Neural cell (in vitro differentiated cells): ENCODE measurements around the gene GNG4.

Experiments used
- CTCF ChIP-seq: fragments of 450-650 bp; IDR thresholded peaks from 2 replicates; pipeline ENCODE4 v1.5.1; 2014; ENCODE audit warnings: antibody characterized with exemption, mild to moderate bottlenecking, moderate library complexity; ENCODE audit not compliant: poor library complexity, severe bottlenecking
- EZH2 ChIP-seq: fragments of 200-600, 300-800 bp; shearing (Covaris generic), sonication (generic); IDR thresholded peaks from 2 replicates; pipeline ENCODE4 v1.6.1; 2014; ENCODE audit warnings: antibody characterized with exemption, low read length, borderline replicate concordance, mild to moderate bottlenecking; ENCODE audit not compliant: insufficient read depth, poor library complexity, severe bottlenecking
- MXI1 ChIP-seq: fragments of 450-650 bp; conservative IDR thresholded peaks from 2 replicates; pipeline ENCODE4 v1.6.1; 2014; ENCODE audit warnings: antibody characterized with exemption, mild to moderate bottlenecking; ENCODE audit not compliant: poor library complexity, severe bottlenecking

DNA sequence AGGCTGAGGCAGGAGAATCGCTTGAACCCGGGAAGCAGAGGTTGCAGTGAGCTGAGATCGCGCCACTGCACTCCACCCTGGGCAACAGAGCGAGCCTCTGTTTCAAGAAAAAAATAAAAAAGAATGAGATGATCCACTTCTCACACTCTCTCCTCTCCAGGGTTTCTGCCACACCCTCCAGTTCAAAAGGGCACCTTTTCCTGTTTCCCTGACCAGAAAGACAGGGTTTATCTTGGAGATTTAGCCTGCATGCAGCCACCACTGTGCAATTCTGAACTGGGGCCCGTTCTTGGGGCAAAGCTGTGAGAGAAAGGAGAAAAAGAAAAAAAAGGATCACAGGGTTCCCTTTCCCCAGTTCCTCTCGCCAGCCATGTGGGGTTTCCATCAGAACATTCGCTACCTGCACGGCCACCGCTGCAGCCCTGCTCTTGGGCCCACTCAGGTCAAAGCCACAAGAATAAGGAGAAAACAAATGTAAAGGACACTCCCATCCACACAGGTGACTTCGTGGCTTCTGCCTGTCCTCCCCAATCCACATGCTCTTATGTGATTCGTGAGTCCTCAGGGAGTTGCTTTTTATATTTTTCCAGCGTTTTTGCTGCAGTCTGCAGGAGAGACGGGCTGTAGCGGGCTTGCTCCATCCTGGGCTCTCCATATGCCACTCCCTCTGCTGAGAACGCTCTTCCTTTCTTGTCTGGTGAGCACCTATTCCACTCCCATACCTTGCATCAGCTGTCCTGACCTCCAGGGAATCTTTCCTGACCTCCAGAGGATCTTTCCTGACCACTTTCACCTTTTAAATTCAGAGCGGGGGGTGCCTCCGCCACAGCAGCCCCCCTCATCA lies 26.4 kb downstream of the GNG4 start:
- TF ChIP-seq CTCF (no peak), EZH2 (no peak), MXI1 (no peak)
